C4-2B (cell line): ENCODE data around the gene DENND5B.

Experiments used
- H3K27ac ChIP-seq: fragments of 450-650 bp; 2 replicates; pipeline ENCODE4 v1.5.1; 2017
- ZFX ChIP-seq: fragments of 450-650 bp; IDR thresholded peaks from 2 replicates; pipeline ENCODE4 v1.6.1; 2017
- TF ChIP-seq, protein P1 (sequence below): fragments of 450-650 bp; conservative IDR thresholded peaks from 2 replicates; pipeline ENCODE4 v1.5.1; 2017; ENCODE audit warnings: mild to moderate bottlenecking

Gene DENND5B

DNA sequence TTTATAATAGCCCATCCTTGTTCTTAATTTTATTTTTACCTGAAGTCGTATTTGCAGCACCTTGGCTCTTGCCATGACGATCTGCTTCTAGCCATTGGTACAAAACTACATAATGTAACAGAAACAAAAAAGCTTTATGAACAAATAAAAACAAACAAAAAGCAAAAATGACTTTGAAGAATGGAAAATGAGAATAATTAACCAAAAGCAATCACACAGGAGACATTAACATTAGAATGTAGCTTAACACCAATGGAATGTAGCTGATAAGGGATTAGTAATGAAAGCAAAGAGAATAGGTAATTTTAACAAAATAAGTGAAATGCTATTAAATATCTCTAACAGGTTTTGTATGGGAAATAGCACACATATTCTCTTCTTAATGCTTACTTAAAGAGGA, 91.4 kb downstream of the DENND5B start:
- TF ChIP-seq ZFX, result no peak
- TF ChIP-seq, protein P1, sequence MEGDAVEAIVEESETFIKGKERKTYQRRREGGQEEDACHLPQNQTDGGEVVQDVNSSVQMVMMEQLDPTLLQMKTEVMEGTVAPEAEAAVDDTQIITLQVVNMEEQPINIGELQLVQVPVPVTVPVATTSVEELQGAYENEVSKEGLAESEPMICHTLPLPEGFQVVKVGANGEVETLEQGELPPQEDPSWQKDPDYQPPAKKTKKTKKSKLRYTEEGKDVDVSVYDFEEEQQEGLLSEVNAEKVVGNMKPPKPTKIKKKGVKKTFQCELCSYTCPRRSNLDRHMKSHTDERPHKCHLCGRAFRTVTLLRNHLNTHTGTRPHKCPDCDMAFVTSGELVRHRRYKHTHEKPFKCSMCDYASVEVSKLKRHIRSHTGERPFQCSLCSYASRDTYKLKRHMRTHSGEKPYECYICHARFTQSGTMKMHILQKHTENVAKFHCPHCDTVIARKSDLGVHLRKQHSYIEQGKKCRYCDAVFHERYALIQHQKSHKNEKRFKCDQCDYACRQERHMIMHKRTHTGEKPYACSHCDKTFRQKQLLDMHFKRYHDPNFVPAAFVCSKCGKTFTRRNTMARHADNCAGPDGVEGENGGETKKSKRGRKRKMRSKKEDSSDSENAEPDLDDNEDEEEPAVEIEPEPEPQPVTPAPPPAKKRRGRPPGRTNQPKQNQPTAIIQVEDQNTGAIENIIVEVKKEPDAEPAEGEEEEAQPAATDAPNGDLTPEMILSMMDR, result no peak
- H3K27ac ChIP-seq, result no peak overlapping the region

DNA sequence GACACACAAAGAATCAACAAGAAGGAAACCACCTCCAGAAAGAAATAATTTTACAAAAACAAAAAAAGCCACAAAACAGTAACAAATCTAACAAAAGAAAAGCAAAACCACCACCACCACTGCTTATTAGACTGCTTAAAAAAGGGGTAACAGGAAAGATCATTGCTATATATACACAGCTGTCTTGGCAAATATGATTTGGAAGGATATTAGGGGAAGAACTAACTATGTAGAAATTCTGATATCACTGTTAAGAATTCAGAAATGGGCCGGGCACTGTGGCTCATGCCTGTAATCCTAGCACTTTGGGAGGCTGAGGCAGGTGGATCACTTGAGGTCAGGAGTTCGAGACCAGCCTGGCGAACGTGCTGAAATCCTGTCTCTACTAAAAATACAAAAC, 92.5 kb downstream of the DENND5B start:
- TF ChIP-seq, protein P1, result no peak
- TF ChIP-seq ZFX, result no peak
- H3K27ac ChIP-seq, result no peak overlapping the region

DNA sequence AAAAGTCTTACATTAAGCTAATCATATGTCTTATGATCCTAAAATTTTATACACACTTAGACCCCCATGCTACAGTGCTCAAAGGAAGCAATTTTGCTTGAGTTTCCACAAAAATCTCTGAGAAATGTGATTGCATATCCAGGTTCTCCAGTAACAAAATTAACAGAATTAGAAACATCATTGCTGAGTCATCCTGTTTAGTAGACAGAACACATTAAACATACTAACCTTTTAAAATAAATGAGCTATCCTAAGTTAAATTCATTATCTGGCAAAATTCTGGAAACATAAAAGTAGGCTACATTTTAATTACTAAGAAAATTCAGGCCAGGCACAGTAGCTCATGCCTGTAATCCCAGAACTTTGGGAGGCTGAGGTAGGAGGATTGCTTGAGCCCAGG, 94.7 kb downstream of the DENND5B start:
- no peak for TF ChIP-seq ZFX
- TF ChIP-seq, protein P1, result no peak
- H3K27ac ChIP-seq, result no peak overlapping the region

DNA sequence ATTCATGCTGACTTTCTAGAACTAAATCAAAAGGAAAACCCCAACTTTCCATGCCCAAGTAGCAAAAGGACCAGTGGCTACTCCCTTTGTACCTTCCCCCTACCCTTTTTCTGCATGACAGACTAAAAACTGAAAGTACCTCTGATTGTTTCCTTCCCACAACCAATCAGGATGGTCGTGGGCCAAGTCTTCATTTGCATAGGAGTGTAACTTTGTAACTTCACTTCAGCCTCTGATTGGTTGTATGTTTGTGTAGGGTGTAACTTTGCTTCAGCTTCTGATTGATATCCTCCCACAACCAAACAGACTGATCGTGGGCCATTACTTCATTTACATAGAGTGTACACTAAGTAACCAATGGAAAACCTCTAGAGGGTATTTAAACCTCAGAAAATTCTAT, 96.5 kb downstream of the DENND5B start:
- H3K27ac ChIP-seq, result no peak overlapping the region
- TF ChIP-seq, protein P1, result no peak

DNA sequence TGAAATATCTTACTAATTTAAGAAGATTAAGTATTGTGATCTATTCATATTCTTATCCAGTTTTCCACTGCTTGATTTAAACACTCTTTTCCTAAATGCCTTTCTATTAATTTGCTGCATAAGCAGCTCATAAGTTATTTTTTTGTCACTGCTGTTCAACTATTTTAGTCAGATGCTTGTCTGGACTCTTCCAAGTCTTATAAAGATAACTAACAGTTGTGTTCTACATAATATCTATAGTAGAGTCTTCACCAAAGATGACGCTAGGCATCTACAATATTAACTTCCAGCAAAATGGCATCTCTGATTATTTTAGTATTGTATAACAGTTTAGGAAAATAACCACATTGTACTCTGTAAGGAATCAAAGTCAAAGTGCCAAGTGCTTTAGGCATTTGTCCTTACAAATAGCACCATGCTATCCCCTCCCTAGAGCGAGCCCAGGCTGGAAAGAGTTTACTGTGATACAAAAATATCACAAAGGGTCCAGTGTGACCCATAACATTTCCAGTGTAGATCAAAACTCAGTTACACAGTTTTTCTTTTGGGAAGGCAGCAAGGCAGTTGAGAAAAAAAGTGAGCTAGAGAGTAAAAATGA, 98.2 kb downstream of the DENND5B start:
- peak overlapping the region; percentile 34; the same call in 1 of the 2 replicates for H3K27ac ChIP-seq
- no peak for TF ChIP-seq ZFX
- TF ChIP-seq, protein P1, result no peak

DNA sequence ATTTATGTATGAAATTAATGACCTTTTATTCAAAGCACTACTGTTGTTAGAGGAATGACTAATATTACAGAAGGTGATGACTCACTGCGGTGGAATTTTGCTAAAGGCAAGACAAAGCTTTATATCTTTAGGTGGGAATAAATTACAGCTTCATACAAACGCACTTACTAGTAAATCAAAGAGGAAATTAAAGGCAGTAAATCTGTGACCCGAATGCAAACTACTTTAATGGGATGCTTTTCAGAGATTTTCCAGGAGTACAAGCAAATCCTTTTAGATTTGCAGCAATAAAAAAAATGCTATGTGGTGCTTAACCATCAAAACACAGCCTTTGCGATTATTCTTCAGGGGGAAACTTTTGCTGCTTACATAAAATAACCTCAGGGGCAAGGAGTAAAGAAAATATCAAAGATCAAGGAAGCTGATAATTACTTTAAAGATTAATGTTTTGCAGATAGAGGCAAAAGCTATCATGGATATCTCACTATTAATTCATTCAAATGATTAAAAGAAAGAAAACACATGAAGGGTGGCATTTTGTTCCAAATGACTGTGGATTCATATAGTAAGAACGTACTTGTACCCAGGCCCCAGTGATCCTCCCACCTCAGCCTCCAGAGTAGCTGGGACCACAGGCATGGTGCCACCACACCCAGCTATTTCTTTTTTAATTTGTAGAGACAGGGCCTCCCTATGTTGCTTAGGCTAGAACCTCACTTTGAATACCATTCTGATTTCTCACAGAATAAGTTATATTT, 98.9 kb downstream of the DENND5B start:
- H3K27ac ChIP-seq, result peak overlapping the region; percentile 34; the same call in 1 of the 2 replicates

DNA sequence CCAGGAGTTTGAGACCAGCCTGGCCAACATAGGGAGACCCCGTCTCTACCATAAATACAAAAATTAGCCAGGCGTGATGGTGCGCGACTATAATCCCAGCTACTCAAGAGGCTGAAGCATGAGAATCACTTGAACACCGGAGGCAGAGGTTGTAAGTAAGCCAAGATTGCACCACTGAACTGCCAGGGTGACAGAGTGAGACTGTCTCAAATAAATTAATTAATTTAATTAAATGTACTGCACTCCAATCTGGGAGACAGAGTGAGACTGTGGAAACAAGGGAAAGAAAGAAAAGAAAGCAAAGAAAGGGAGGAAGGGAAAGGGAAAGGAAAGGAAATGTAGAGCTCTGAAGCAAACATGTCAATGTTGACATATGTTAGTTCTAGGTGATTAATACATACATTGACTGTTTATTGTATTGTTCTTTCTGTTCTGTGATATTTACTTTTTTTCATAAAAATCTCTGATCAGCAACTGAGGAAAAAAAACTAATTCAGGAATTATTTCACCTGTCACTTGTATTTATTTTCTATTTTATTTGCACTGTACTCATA, 99.6 kb downstream of the DENND5B start:
- peak overlapping the region; percentile 88 for H3K27ac ChIP-seq
- TF ChIP-seq, protein P1, result no peak
- no peak for TF ChIP-seq ZFX

More for the DNA sequence above, 98.9 kb downstream of the DENND5B start:
- TF ChIP-seq ZFX, result no peak
- TF ChIP-seq, protein P1, result no peak
